Activated CD4-positive, alpha-beta T cell treated with anti-CD3 and anti-CD28 coated beads for 48 hours (primary cell): Measurements from ENCODE around the gene ZIC1.

Source experiments
- DNase-seq: peaks from one replicate; pipeline ENCODE4 v3.0.0-alpha.2; 2020

Gene ZIC1

GRCh38 chr3:147424581-147425387 is 15.6 kb downstream of the ZIC1 start:
- DNase-seq, result no peak

- no peak for DNase-seq
These were observed 16.3 kb downstream of the ZIC1 start for GRCh38 chr3:147425388-147425850.

- DNase-seq, result no peak
These were observed 17.8 kb downstream of the ZIC1 start for GRCh38 chr3:147426931-147427330.

GRCh38 chr3:147427746-147428145 is 18.6 kb downstream of the ZIC1 start:
- DNase-seq, result no peak

- DNase-seq, result no peak
These were observed 19.2 kb downstream of the ZIC1 start for GRCh38 chr3:147428326-147428725.

GRCh38 chr3:147428754-147429153 is 19.6 kb downstream of the ZIC1 start:
- no peak for DNase-seq

GRCh38 chr3:147431751-147432150 is 22.6 kb downstream of the ZIC1 start:
- DNase-seq, result no peak

GRCh38 chr3:147447224-147447623 is 38.1 kb downstream of the ZIC1 start:
- DNase-seq, result no peak

GRCh38 chr3:147449669-147450068 is 40.5 kb downstream of the ZIC1 start:
- DNase-seq, result no peak

GRCh38 chr3:147458995-147459704 is 50.0 kb downstream of the ZIC1 start:
- no peak for DNase-seq

- no peak for DNase-seq
These were observed 53.7 kb downstream of the ZIC1 start for GRCh38 chr3:147462856-147463255.
